AG09309 (cell line): ENCODE results near the gene KRTAP2-1.
"Not testable (repeated sequence)": the region's sequence is repeated elsewhere in the genome, so short reads cannot be mapped to it uniquely, and the experiment has no call there.

ENCODE experiments used
- DNase-seq: peaks from one replicate; pipeline ENCODE4 v3.0.0-alpha.2; 2010; ENCODE audit warnings: low read depth
- H3K4me3 ChIP-seq: 2 replicates; pipeline ENCODE4 v1.5.1; 2011; ENCODE audit warnings: mild to moderate bottlenecking, low read depth, low read length, moderate library complexity; ENCODE audit not compliant: control insufficient read depth
- CTCF ChIP-seq: IDR thresholded peaks from 2 replicates; pipeline ENCODE4 v1.5.1; 2011; ENCODE audit warnings: mild to moderate bottlenecking, low read depth, low read length, inconsistent platforms; ENCODE audit not compliant: insufficient read depth, control insufficient read depth; ENCODE audit errors: missing control alignments

The KRTAP2-1 gene

GRCh38 chr17:41052566-41052965, 5.5 kb upstream of the KRTAP2-1 start:
- H3K4me3 ChIP-seq = no peak overlapping the region
- no peak for TF ChIP-seq CTCF
- no peak for DNase-seq

- DNase-seq = peak; percentile 58
- TF ChIP-seq CTCF = no peak
- no peak overlapping the region for H3K4me3 ChIP-seq
Observed at GRCh38 chr17:41049110-41049509, 2.0 kb upstream of the KRTAP2-1 start.

GRCh38 chr17:41048441-41048840, 1.3 kb upstream of the KRTAP2-1 start:
- no peak for TF ChIP-seq CTCF
- no peak overlapping the region for H3K4me3 ChIP-seq
- DNase-seq = peak; percentile 51

DNA sequence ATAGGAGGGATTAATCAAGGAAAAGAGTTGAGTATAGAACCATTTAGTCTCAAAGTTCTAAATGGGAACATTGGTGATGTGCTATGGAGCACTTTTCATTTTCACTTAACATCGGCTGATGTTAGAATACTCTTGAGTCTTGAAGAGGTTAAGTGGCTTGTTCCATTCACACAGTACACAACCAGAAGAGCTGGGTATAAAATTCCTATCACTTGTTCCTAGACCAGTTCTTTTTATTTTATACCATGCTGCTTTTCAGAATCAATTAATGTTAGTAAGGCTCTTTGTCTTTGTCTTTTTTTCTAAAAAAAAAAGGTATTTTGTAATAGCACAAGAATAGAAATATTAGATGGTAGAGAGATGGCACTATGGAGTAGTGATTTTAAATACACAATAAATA, 4.2 kb downstream of the KRTAP2-1 start:
- H3K4me3 ChIP-seq = no peak overlapping the region
- no peak for DNase-seq
- TF ChIP-seq CTCF = no peak

- not testable (repeated sequence) for DNase-seq, H3K4me3 ChIP-seq
- peak; percentile 26 for TF ChIP-seq CTCF
Observed at GRCh38 chr17:41040783-41041571, 6.1 kb downstream of the KRTAP2-1 start, which contains the start of gene KRTAP1-1. Gene KRTAP1-1, minus strand, starts transcription at chr17:41041450. Its CDS starts 53 bp downstream, at chr17:41041397.

GRCh38 chr17:41037853-41038350, 9.2 kb downstream of the KRTAP2-1 start:
- TF ChIP-seq CTCF = no peak
- H3K4me3 ChIP-seq = no peak overlapping the region

GRCh38 chr17:41034346-41034935, 12.7 kb downstream of the KRTAP2-1 start, which contains the start of gene KRTAP1-3:
Gene KRTAP1-3, minus strand, starts transcription at chr17:41034874. Its CDS starts 53 bp downstream, at chr17:41034821.
- DNase-seq, H3K4me3 ChIP-seq: not testable (repeated sequence)

More at GRCh38 chr17:41037853-41038350, 9.2 kb downstream of the KRTAP2-1 start:
- no peak for DNase-seq
